T-helper 2 cell (primary cell): Measurements from ENCODE around the gene DCTN3.
A peak's percentile ranks its signal among the peaks of the same experiment; 100 is the strongest.
"Not testable (repeated sequence)": the region's sequence is repeated elsewhere in the genome, so short reads cannot be mapped to it uniquely, and the experiment has no call there.

Experiments used
- DNase-seq, 5 experiments: peaks; one replicate each; pipeline versions ENCODE4 v3.0.0 to v3.0.0-alpha.2; 2012 to 2022

DCTN3 gene

GRCh38 chr9:34646211-34647083 lies 26.2 kb upstream of the DCTN3 start, which contains the start of gene GALT:
Gene GALT (plus strand): TSS chr9:34646675. CDS start chr9:34646705, 30 bp downstream.
- peak; percentile 84 to 96 (median 94) for DNase-seq

GRCh38 chr9:34644766-34645314 lies 24.5 kb upstream of the DCTN3 start:
- DNase-seq = no peak

- no peak for DNase-seq
Observed at GRCh38 chr9:34642679-34643078, 22.4 kb upstream of the DCTN3 start.

GRCh38 chr9:34639322-34639721 lies 19.0 kb upstream of the DCTN3 start:
- DNase-seq = not testable (repeated sequence)

GRCh38 chr9:34638138-34638445 lies 17.8 kb upstream of the DCTN3 start:
- no peak for DNase-seq

GRCh38 chr9:34637356-34638137 lies 17.3 kb upstream of the DCTN3 start, which contains the start of gene SIGMAR1:
Gene SIGMAR1 (minus strand): TSS chr9:34637787. CDS start chr9:34637697, 90 bp downstream.
- DNase-seq = peak; percentile 84 to 96 (median 90)

GRCh38 chr9:34636791-34637355 lies 16.6 kb upstream of the DCTN3 start:
- DNase-seq = peak in 2 of 5 experiments; percentile 13 to 27

- DNase-seq = no peak
Observed at GRCh38 chr9:34635556-34635955, 15.3 kb upstream of the DCTN3 start.

- DNase-seq = no peak
Observed at GRCh38 chr9:34634551-34635248, 14.4 kb upstream of the DCTN3 start.

- peak; percentile 43 to 73 (median 63) for DNase-seq
Observed at GRCh38 chr9:34633851-34634550, 13.7 kb upstream of the DCTN3 start.

GRCh38 chr9:34633166-34633565 lies 12.9 kb upstream of the DCTN3 start:
- DNase-seq = no peak

- DNase-seq = no peak
Observed at GRCh38 chr9:34630402-34631154, 10.3 kb upstream of the DCTN3 start.

- no peak for DNase-seq
Observed at GRCh38 chr9:34629491-34629808, 9.2 kb upstream of the DCTN3 start.

GRCh38 chr9:34628656-34629490 lies 8.6 kb upstream of the DCTN3 start, which contains the start of gene ARID3C:
Gene ARID3C (minus strand): TSS chr9:34629066. CDS start chr9:34628014, 1,052 bp downstream.
- peak in 4 of 5 experiments; percentile 30 to 50 (median 32) for DNase-seq

GRCh38 chr9:34627716-34628655 lies 7.7 kb upstream of the DCTN3 start:
- no peak for DNase-seq

GRCh38 chr9:34625186-34625486 lies 4.8 kb upstream of the DCTN3 start:
- DNase-seq = no peak

GRCh38 chr9:34624475-34625185 lies 4.3 kb upstream of the DCTN3 start:
- DNase-seq = no peak
